ENCODE measurements around the gene TH. TPM values are rescaled to one million over a fixed set of nuclear protein-coding genes. Genes with fewer than 3 reads are reported as not detected.
"Not testable (repeated sequence)": the region's sequence is repeated elsewhere in the genome, so short reads cannot be mapped to it uniquely, and the experiment has no call there.

Gene TH
- total and polyA plus RNA-seq, 2 of the 8 experiments (the other 6 are each of a cell fraction or from before 2014, with no cell fraction given), result 0.09 TPM; not detected in 1

DNA sequence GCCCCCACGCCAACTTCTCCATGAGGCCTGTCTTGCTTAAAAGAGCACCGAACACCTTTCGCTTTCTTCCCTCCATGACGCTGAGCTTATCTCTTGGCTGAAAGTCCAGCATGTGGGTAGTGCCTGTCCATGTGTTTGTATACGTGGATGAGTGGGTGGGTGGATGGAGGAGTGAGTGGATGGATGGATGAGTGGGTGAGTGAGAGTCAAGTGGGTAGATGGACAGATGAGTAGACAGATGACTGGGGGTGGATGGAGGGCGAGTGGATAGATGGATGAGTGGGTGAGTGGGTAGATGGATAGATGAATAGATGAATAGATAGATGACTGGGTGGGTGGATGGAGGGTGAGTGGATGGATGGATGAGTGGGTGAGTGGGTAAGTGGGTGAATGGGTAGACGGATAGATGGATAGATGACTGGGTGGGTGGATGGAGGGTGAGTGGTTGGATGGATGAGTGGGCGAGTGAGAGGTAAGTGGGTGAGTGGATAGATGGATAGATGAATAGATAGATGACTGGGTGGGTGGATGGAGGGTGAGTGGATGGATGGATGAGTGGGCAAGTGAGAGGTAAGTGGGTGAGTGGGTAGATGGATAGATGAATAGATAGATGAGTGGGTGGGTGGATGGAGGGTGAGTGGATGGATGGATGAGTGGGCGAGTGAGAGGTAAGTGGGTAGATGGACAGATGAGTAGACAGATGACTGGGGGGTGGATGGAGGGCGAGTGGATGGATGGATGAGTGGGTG lies 46.7 kb downstream of the TH start:
- DNase-seq (ENCODE audit: low read depth in 1 of 2, low spot score in 2 of 2); H3K27ac ChIP-seq (ENCODE audit: low read depth, low read length); H2AK5ac ChIP-seq (ENCODE audit: low read depth, low read length); H3K14ac ChIP-seq (ENCODE audit: insufficient read length); H3K56ac ChIP-seq (replicated peaks; ENCODE audit: insufficient read length, low read depth, low read length); H3K9ac ChIP-seq (replicated peaks in 1 of 4; ENCODE audit: extremely low read depth in 1 of 4, low read depth in 3 of 4, low read length in 3 of 4); H2BK15ac ChIP-seq (ENCODE audit: low read length); FAIRE-seq; H3K9me3 ChIP-seq (ENCODE audit: insufficient read depth in 2 of 2, low read depth in 1 of 2, low read length in 1 of 2); H2BK5ac ChIP-seq (ENCODE audit: low read depth, low read length); H2BK12ac ChIP-seq (ENCODE audit: low read depth, low read length); H3K36me3 ChIP-seq (ENCODE audit: control insufficient read depth in 2 of 4, insufficient read depth in 4 of 4, low read length in 3 of 4); H3K79me2 ChIP-seq (ENCODE audit: control insufficient read depth in 1 of 2, insufficient read depth in 2 of 2, low read length in 2 of 2); H4K20me1 ChIP-seq (replicated peaks in 1 of 2; ENCODE audit: control insufficient read depth in 1 of 2, insufficient read depth in 2 of 2, low read length in 2 of 2); H3K4ac ChIP-seq (replicated peaks; ENCODE audit: insufficient read length, low read depth, low read length); H4K8ac ChIP-seq (ENCODE audit: extremely low read depth, insufficient read depth, low read length); H2BK120ac ChIP-seq (replicated peaks; ENCODE audit: low read depth, low read length); H3K27me3 ChIP-seq (replicated peaks in 1 of 4; ENCODE audit: control insufficient read depth in 3 of 4, extremely low read depth in 1 of 4, insufficient read depth in 3 of 4, low read length in 3 of 4); H3K4me2 ChIP-seq (ENCODE audit: insufficient read depth in 1 of 2, low read depth in 2 of 2, low read length in 2 of 2); H3K79me1 ChIP-seq (ENCODE audit: low read depth, low read length); H3K4me3 ChIP-seq (ENCODE audit: extremely low read depth in 1 of 4, insufficient read depth in 2 of 4, low read depth in 3 of 4, low read length in 4 of 4); H3K23ac ChIP-seq (ENCODE audit: insufficient read length); H3K4me1 ChIP-seq (replicated peaks in 1 of 4; ENCODE audit: control insufficient read depth in 3 of 4, insufficient read depth in 4 of 4, low read length in 3 of 4); H2AFZ ChIP-seq (ENCODE audit: low read length); H3K18ac ChIP-seq (ENCODE audit: extremely low read depth, low read length); H4K91ac ChIP-seq (replicated peaks; ENCODE audit: insufficient read length, low read length); H2BK20ac ChIP-seq (ENCODE audit: low read length); H4K5ac ChIP-seq (ENCODE audit: insufficient read length, low read depth, low read length): not testable (repeated sequence)
- CTCF ChIA-PET (ENCODE audit: partially characterized antibody), result interaction anchor here (0.8 to 1.5 kb wide), 6 partner anchors 9 to 241 kb away, joined by 3 to 5 read pairs (median 3); no protein-coding TSS in a partner anchor
- POLR2A ChIA-PET (ENCODE audit: partially characterized antibody), result interaction anchor here (1.5 kb wide), 1 partner anchor 16 kb away, joined by 4 read pairs; no protein-coding TSS in a partner anchor
- 86% methylated on average over 8 of the region's 10 CpGs; no CpG with 5 or more reads in 1 of the 2 experiments for WGBS, 2 experiments (ENCODE audit: extremely low coverage in 1 of 2, insufficient coverage in 1 of 2, insufficient read length in 1 of 2, insufficient replicate concordance in 2 of 2, low coverage in 1 of 2, low lambda C conversion rate in 2 of 2, missing lambda C conversion rate in 1 of 2)
- peaks cover 16% of the 10 kb centered on the region; the same call in 1 of the 2 replicates for H3K23me2 ChIP-seq (ENCODE audit: low read depth, low read length)
